ENCODE measurements around the gene TNRC6B.

DNA sequence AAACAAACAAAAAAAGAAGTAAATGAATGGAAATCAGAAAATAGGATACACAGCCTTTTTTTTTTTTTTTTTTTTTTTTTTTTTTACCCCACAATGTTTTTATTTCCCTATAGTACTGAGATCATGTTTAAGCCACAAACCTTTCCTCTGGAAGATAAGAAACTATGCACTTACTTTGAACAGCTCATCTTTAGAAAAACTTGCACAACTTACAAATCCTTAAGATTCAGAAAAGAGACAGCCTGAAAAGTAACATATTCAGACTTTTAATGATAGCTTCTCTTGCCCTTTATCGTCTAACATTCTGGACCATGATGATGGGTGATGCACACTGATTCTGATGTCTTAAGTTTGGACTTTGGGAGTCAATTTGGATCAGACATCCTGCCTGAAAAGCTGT, 80.3 kb downstream of the TNRC6B start:
- TF ChIP-seq, protein P1, sequence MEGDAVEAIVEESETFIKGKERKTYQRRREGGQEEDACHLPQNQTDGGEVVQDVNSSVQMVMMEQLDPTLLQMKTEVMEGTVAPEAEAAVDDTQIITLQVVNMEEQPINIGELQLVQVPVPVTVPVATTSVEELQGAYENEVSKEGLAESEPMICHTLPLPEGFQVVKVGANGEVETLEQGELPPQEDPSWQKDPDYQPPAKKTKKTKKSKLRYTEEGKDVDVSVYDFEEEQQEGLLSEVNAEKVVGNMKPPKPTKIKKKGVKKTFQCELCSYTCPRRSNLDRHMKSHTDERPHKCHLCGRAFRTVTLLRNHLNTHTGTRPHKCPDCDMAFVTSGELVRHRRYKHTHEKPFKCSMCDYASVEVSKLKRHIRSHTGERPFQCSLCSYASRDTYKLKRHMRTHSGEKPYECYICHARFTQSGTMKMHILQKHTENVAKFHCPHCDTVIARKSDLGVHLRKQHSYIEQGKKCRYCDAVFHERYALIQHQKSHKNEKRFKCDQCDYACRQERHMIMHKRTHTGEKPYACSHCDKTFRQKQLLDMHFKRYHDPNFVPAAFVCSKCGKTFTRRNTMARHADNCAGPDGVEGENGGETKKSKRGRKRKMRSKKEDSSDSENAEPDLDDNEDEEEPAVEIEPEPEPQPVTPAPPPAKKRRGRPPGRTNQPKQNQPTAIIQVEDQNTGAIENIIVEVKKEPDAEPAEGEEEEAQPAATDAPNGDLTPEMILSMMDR (conservative IDR thresholded peaks at IDR 0.05; ENCODE audit: low read depth in 2 of 2), result no peak
- TF ChIP-seq EZH2 (IDR thresholded peaks at IDR 0.05; ENCODE audit: low read depth, unreplicated experiment), result no peak

Measured in GM23338 (cell line).